ENCODE data around the gene GPR85. TPM values are rescaled to one million over a fixed set of nuclear protein-coding genes. Genes with fewer than 3 reads are reported as not detected.

Gene GPR85
- polyA plus RNA-seq, 3 donors, result 0.12 TPM; not detected in 2

DNA sequence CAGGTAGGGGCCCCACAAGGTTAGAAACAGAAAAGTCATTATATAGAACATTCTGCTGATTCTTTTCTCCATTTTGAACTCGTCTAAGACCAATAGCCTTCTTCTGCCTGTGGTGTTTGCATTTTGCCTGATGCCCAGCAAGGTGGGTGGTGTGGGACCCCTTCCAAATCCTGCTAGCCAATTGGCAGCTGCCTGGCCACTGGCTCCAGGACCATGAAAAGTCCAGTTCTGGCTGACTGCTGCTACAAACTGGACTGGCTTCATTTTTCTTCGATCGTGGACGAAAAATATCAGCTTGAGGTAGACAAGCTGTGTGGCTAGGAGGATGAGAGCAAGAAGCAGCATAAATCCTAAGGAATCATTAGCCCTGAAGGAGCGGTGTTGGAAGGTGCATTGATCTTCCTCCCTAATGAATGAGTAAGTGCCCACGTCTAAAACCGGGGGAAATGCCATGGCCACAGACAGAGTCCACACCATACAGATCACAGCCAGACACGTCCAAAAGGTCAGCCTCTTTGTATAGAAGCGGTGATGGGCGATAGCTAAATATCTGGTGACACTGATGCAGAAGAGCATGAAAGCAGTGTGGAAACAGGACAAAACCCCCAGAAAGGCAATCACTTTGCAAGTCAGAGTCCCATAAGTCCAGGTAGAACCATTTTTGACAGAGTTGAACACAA lies 2.7 kb downstream of the GPR85 start:
- Mint-ChIP-seq H3K27ac (peak overlapping the region in 1 of 7 donors; percentile 41), H3K27me3 (ENCODE audit: low read depth in 3 of 3) (peaks cover 23 to 38% (median 38%) of the 10 kb centered on the region in 3 donors), H3K9me3 (peaks cover 0 to 5% (median 0%) of the 10 kb centered on the region in 7 donors), H3K36me3 (no peaks in the 10 kb centered on the region), H3K4me3 (peak overlapping the region in 1 of 2 donors; percentile 5), H3K4me1 (peaks cover 11% of the 10 kb centered on the region)
- no peaks in the 10 kb centered on the region for H4K20me1 ChIP-seq (ENCODE audit: insufficient read depth, low read length)
- no peaks in the 10 kb centered on the region for H3K9me3 ChIP-seq (replicated peaks in 1 of 2; ENCODE audit: control insufficient read depth in 1 of 2, insufficient read depth in 1 of 2, low read length in 2 of 2)
- WGBS (ENCODE audit: insufficient coverage), result 92% methylated on average over 9 of the region's 10 CpGs
- no peaks in the 10 kb centered on the region for H3K79me2 ChIP-seq (ENCODE audit: insufficient read depth, low read length)
- H3K36me3 ChIP-seq (replicated peaks in 1 of 2; ENCODE audit: control insufficient read depth in 1 of 2, insufficient read depth in 2 of 2, low read length in 2 of 2), result no peaks in the 10 kb centered on the region
- no peak overlapping the region for H3K4me2 ChIP-seq (replicated peaks; ENCODE audit: extremely low read depth, low read length, poor library complexity, severe bottlenecking)
- H2AFZ ChIP-seq (ENCODE audit: insufficient read depth, low read depth, low read length, poor library complexity, severe bottlenecking), result no peak overlapping the region
- H3K27me3 ChIP-seq (ENCODE audit: control insufficient read depth in 2 of 2, insufficient read depth in 2 of 2, low read length in 2 of 2), result peaks cover 21 to 47% of the 10 kb centered on the region in 2 donors
- DNase-seq, result no peak
- H3K4me3 ChIP-seq (replicated peaks in 1 of 3; ENCODE audit: low read depth in 2 of 3, low read length in 3 of 3), result no peak overlapping the region
- H3K27ac ChIP-seq (ENCODE audit: low read depth in 1 of 2, low read length in 2 of 2), result no peak overlapping the region
- H3K9ac ChIP-seq (ENCODE audit: insufficient read depth, low read length, poor library complexity, severe bottlenecking), result no peak overlapping the region
- intact Hi-C loops (cut with micrococcal nuclease), result no loop called here
- TF ChIP-seq, protein P1, sequence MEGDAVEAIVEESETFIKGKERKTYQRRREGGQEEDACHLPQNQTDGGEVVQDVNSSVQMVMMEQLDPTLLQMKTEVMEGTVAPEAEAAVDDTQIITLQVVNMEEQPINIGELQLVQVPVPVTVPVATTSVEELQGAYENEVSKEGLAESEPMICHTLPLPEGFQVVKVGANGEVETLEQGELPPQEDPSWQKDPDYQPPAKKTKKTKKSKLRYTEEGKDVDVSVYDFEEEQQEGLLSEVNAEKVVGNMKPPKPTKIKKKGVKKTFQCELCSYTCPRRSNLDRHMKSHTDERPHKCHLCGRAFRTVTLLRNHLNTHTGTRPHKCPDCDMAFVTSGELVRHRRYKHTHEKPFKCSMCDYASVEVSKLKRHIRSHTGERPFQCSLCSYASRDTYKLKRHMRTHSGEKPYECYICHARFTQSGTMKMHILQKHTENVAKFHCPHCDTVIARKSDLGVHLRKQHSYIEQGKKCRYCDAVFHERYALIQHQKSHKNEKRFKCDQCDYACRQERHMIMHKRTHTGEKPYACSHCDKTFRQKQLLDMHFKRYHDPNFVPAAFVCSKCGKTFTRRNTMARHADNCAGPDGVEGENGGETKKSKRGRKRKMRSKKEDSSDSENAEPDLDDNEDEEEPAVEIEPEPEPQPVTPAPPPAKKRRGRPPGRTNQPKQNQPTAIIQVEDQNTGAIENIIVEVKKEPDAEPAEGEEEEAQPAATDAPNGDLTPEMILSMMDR (IDR thresholded peaks at IDR 0.05), result no peak
- peaks cover 8 to 10% of the 10 kb centered on the region in 2 donors for H3K4me1 ChIP-seq (ENCODE audit: control insufficient read depth in 1 of 2, insufficient read depth in 2 of 2, low read length in 2 of 2)

GRCh38 chr7:113083132-113083815 lies 3.4 kb downstream of the GPR85 start:
- TF ChIP-seq, protein P1 (IDR thresholded peaks at IDR 0.05), result no peak
- Mint-ChIP-seq H3K4me1 (peaks cover 11% of the 10 kb centered on the region), H3K4me3 (no peak overlapping the region), H3K9me3 (peaks cover 0 to 5% (median 0%) of the 10 kb centered on the region in 7 donors), H3K27ac (no peak overlapping the region), H3K27me3 (ENCODE audit: low read depth in 3 of 3) (peaks cover 20 to 38% (median 36%) of the 10 kb centered on the region in 3 donors), H3K36me3 (no peaks in the 10 kb centered on the region)
- Histone ChIP-seq H3K4me1 (ENCODE audit: control insufficient read depth in 1 of 2, insufficient read depth in 2 of 2, low read length in 2 of 2) (peaks cover 8 to 10% of the 10 kb centered on the region in 2 donors), H3K9me3 (replicated peaks in 1 of 2; ENCODE audit: control insufficient read depth in 1 of 2, insufficient read depth in 1 of 2, low read length in 2 of 2) (no peaks in the 10 kb centered on the region), H3K27me3 (ENCODE audit: control insufficient read depth in 2 of 2, insufficient read depth in 2 of 2, low read length in 2 of 2) (peaks cover 19 to 46% of the 10 kb centered on the region in 2 donors), H3K36me3 (replicated peaks in 1 of 2; ENCODE audit: control insufficient read depth in 1 of 2, insufficient read depth in 2 of 2, low read length in 2 of 2) (no peaks in the 10 kb centered on the region), H3K9ac (ENCODE audit: insufficient read depth, low read length, poor library complexity, severe bottlenecking) (no peak overlapping the region), H4K20me1 (ENCODE audit: insufficient read depth, low read length) (no peaks in the 10 kb centered on the region), H2AFZ (ENCODE audit: insufficient read depth, low read depth, low read length, poor library complexity, severe bottlenecking) (no peak overlapping the region), H3K27ac (ENCODE audit: low read depth in 1 of 2, low read length in 2 of 2) (no peak overlapping the region), H3K4me3 (replicated peaks in 1 of 3; ENCODE audit: low read depth in 2 of 3, low read length in 3 of 3) (no peak overlapping the region), H3K79me2 (ENCODE audit: insufficient read depth, low read length) (no peaks in the 10 kb centered on the region), H3K4me2 (replicated peaks; ENCODE audit: extremely low read depth, low read length, poor library complexity, severe bottlenecking) (no peak overlapping the region)
- DNase-seq, result no peak
- WGBS (ENCODE audit: insufficient coverage), result no CpG with 5 or more reads among the region's 1 CpG
- intact Hi-C loops (cut with micrococcal nuclease), result no loop called here

All from CD14-positive monocyte (primary cell).